K562 (cell line): ENCODE measurements around the gene DAAM1. TPM values are rescaled to one million over a fixed set of nuclear protein-coding genes. Genes with fewer than 3 reads are reported as not detected.

Experiments used
- ATAC-seq: fragments of 200-7000 bp; cut with Tn5 transposase; 3 replicates; pipeline ENCODE4 v1.9.1; 2020; ENCODE audit warnings: moderate library complexity
- BruUV-seq: library from RNA; stranded (reverse); fragments of 400-500 nt; replicated peaks from 2 replicates; lab custom pipeline; 2021; lab: Mats Ljungman, UMichigan
- CTCF ChIA-PET: fragments of 300-600 bp; formaldehyde crosslinking; extraction: SDS; loops from one replicate; lab custom pipeline; 2021; ENCODE audit warnings: low intra/inter-chr PET ratio; lab: Yijun Ruan, JAX
- POLR2A ChIA-PET: fragments of 300-600, 350-650 bp; sonication (Branson Sonifier 250); formaldehyde crosslinking; extraction: SDS; loops from one replicate; lab custom pipeline; 2021; ENCODE audit warnings: antibody characterized with exemption, inconsistent platforms; lab: Yijun Ruan, JAX
- DNase-seq, 4 experiments: peaks; one replicate each; pipeline versions ENCODE4 v3.0.0 to v3.0.0-alpha.2; 2011 to 2018; ENCODE audit warnings: low spot score in 3 of 4, mixed read lengths in 3 of 4; ENCODE audit errors: extremely low read depth in 1 of 4
- FAIRE-seq: peaks from 2 replicates; lab custom pipeline; 2011; peaks lifted over from hg19 to GRCh38; lab: Jason Lieb, UNC
- H2AFZ ChIP-seq: 2 replicates; pipeline ENCODE4 v1.6.0; 2011; ENCODE audit warnings: low read depth, low read length, control low read depth, inconsistent platforms
- H3K27ac ChIP-seq: fragments of 200-600 bp; 3 replicates; pipeline ENCODE4 v1.8.0; 2011; ENCODE audit warnings: low read depth, mild to moderate bottlenecking, control low read depth, inconsistent platforms, low read length, moderate library complexity, mixed read lengths; ENCODE audit errors: extremely low read depth
- H3K27me3 ChIP-seq, 2 experiments: fragments of 300-600 bp in 1 of 2; 2 replicates in 1 of 2; 3 replicates in 1 of 2; pipeline versions ENCODE4 v1.6.0 to v1.8.0; 2011; ENCODE audit warnings: inconsistent platforms in 2 of 2, low read length in 2 of 2, mild to moderate bottlenecking in 1 of 2, mixed read lengths in 1 of 2, moderate library complexity in 1 of 2; ENCODE audit not compliant: control insufficient read depth in 2 of 2, insufficient read depth in 2 of 2
- H3K36me3 ChIP-seq: fragments of 300-600 bp; 3 replicates; pipeline ENCODE4 v1.8.0; 2011; ENCODE audit warnings: mild to moderate bottlenecking, low read length, inconsistent platforms; ENCODE audit not compliant: control insufficient read depth, insufficient read depth
- H3K4me1 ChIP-seq, 2 experiments: fragments of 200-600 bp in 1 of 2; replicated peaks in 1 of 2; 2 replicates in 1 of 2; 3 replicates in 1 of 2; pipeline versions ENCODE4 v1.5.1 to v1.8.0; 2011; ENCODE audit warnings: inconsistent platforms in 2 of 2, low read length in 2 of 2, mild to moderate bottlenecking in 1 of 2, mixed read lengths in 1 of 2, moderate library complexity in 1 of 2; ENCODE audit not compliant: control insufficient read depth in 2 of 2, insufficient read depth in 2 of 2
- H3K4me2 ChIP-seq: 2 replicates; pipeline ENCODE4 v1.6.1; 2011; ENCODE audit warnings: low read length, control low read depth, inconsistent platforms, mixed read lengths; ENCODE audit not compliant: insufficient read depth
- H3K4me3 ChIP-seq: fragments of 200-600 bp; sonication (generic), shearing (Covaris generic); 2 replicates; pipeline ENCODE4 v1.5.1; 2016; ENCODE audit warnings: control low read depth, inconsistent platforms
- H3K79me2 ChIP-seq: fragments of 200-600 bp; 3 replicates; pipeline ENCODE4 v1.8.0; 2011; ENCODE audit warnings: low read length, inconsistent platforms; ENCODE audit not compliant: control insufficient read depth, insufficient read depth
- H3K9ac ChIP-seq, 2 experiments: 2 replicates each; pipeline versions ENCODE4 v1.6.0 to v1.6.1; 2011; ENCODE audit warnings: low read depth in 2 of 2, low read length in 2 of 2, control low read depth in 1 of 2, inconsistent platforms in 1 of 2, mild to moderate bottlenecking in 1 of 2, mixed read lengths in 1 of 2; ENCODE audit not compliant: insufficient read depth in 1 of 2
- H3K9me1 ChIP-seq: one replicate; pipeline ENCODE4 v1.6.0; 2011; ENCODE audit warnings: inconsistent platforms, mild to moderate bottlenecking, low read length, moderate library complexity; ENCODE audit not compliant: control insufficient read depth, insufficient read depth
- H3K9me3 ChIP-seq: replicated peaks from 2 replicates; pipeline ENCODE4 v1.5.1; 2011; ENCODE audit warnings: low read depth, low read length, inconsistent platforms; ENCODE audit not compliant: control insufficient read depth, insufficient read depth
- H4K20me1 ChIP-seq: replicated peaks from 2 replicates; pipeline ENCODE4 v1.6.1; 2011; ENCODE audit warnings: low read length, inconsistent platforms, mixed read lengths; ENCODE audit not compliant: control insufficient read depth, insufficient read depth
- HMGXB4 ChIP-seq: sonication (generic); formaldehyde crosslinking; IDR thresholded peaks from 2 replicates; pipeline ENCODE4 v1.8.1; 2023; ENCODE audit warnings: mild to moderate bottlenecking, missing genetic modification reagents
- HNRNPK ChIP-seq: fragments of 200-400 bp; formaldehyde crosslinking; IDR thresholded peaks from one replicate; pipeline ENCODE4 v1.6.1; 2018; ENCODE audit warnings: mild to moderate bottlenecking, low read depth, low read length; ENCODE audit not compliant: poor library complexity, severe bottlenecking
- KDM5B ChIP-seq: fragments of 200-600 bp; sonication (generic); IDR thresholded peaks from 2 replicates; pipeline ENCODE4 v1.6.1; 2012; ENCODE audit warnings: low read depth, mild to moderate bottlenecking, moderate library complexity, low read length, control low read depth, inconsistent platforms; ENCODE audit not compliant: insufficient replicate concordance
- MYC ChIP-seq, 2 experiments: fragments of 250-450 bp in 1 of 2; sonication (Bioruptor Pico) in 1 of 2; IDR thresholded peaks; 2 replicates each; pipeline versions ENCODE4 v1.5.1 to v1.6.1; 2012 to 2021; ENCODE audit warnings: low read depth in 2 of 2, borderline replicate concordance in 1 of 2, improper control_type of control experiment in 1 of 2, low read length in 1 of 2, mild to moderate bottlenecking in 1 of 2, moderate library complexity in 1 of 2
- STAT5A ChIP-seq: IDR thresholded peaks from 2 replicates; pipeline ENCODE4 v1.6.1; 2012; ENCODE audit warnings: low read length, inconsistent platforms, borderline replicate concordance
- ZNF699 ChIP-seq: fragments of 250-450 bp; sonication (Bioruptor Pico); IDR thresholded peaks from 2 replicates; pipeline ENCODE4 v1.8.0; 2021; ENCODE audit warnings: mild to moderate bottlenecking, moderate library complexity; ENCODE audit not compliant: insufficient replicate concordance
- WGBS: fragments of 100-300 bp; shearing (Covaris generic); methylation state at CpG from one replicate; pipeline ENCODE4 v1.1.6; 2016; ENCODE audit warnings: low coverage, mixed read lengths; ENCODE audit not compliant: insufficient coverage; ENCODE audit errors: missing lambda C conversion rate; 5-methylcytosine and 5-hydroxymethylcytosine counted together
- in situ Hi-C: fragments of 300-500 bp; cut with MboI; formaldehyde crosslinking; loops from 4 replicates; pipeline ENCODE4 v1.15.0; 2018; ENCODE audit warnings: inconsistent platforms, mixed read lengths
- intact Hi-C: fragments of 100-400 bp; cut with micrococcal nuclease; formaldehyde crosslinking; loops from 2 replicates; pipeline ENCODE4 v1.14.2; 2022
- polyA plus RNA-seq, 8 experiments: library from polyadenylated mRNA; depleted of rRNA in 4 of 8; stranded (reverse) in 5 of 8; unstranded in 3 of 8; fragments of >200 nt; fragmentation: Nextera tagmentation in 2 of 8; fragmentation: Illumina TruSeq in 1 of 8; extraction: Ambion mirVana in 2 of 8; extraction: Trizol in 1 of 8; gene quantifications; 2 replicates each; pipeline versions ENCODE4 v1.2.1 to v1.2.3, GENCODE V29; 2011 to 2014; ENCODE audit warnings: inconsistent platforms in 1 of 8, missing spikeins in 1 of 8
- total RNA-seq, 7 experiments: library from RNA; depleted of rRNA in 6 of 7; stranded (reverse); fragments of >200 nt in 6 of 7; fragmentation: Illumina TruSeq in 2 of 7; extraction: Trizol in 2 of 7; gene quantifications; 2 replicates each; pipeline versions ENCODE4 v1.2.1 to v1.2.3, GENCODE V29; 2011 to 2021; ENCODE audit warnings: low replicate concordance in 1 of 7

Gene DAAM1
- total and polyA plus RNA-seq, 9 of the 15 experiments (the other 6 are each of a cell fraction or from before 2014, with no cell fraction given): 3.6 to 11.6 (median 6.7) TPM

GRCh38 chr14:59417311-59417710 lies 228.8 kb downstream of the DAAM1 start:
- no peak overlapping the region for H2AFZ ChIP-seq
- no peaks in the 10 kb centered on the region for H3K4me1 ChIP-seq
- TF ChIP-seq HMGXB4 (CRISPR knock-in tag) (no peak), ZNF699 (CRISPR knock-in tag) (no peak), MYC (IDR thresholded peaks at IDR 0.05; ENCODE audit: low read depth, low read length) (no peak), MYC (CRISPR knock-in tag; IDR thresholded peaks at IDR 0.05; ENCODE audit: borderline replicate concordance, low read depth) (no peak), STAT5A (no peak), HNRNPK (no peak), KDM5B (no peak)
- no peak overlapping the region for H3K9ac ChIP-seq
- no peaks in the 10 kb centered on the region for H3K79me2 ChIP-seq
- intact Hi-C loops: no loop called here
- ATAC-seq: no peak
- in situ Hi-C loops: no loop called here
- no peak overlapping the region for H3K27ac ChIP-seq
- H4K20me1 ChIP-seq: no peaks in the 10 kb centered on the region
- no peaks in the 10 kb centered on the region for H3K9me1 ChIP-seq
- CTCF ChIA-PET: no interaction called here
- POLR2A ChIA-PET: no interaction called here
- 7% methylated on average over 6 of the region's 6 CpGs for WGBS
- no peak for DNase-seq
- H3K4me2 ChIP-seq: no peak overlapping the region
- no peak overlapping the region for H3K4me3 ChIP-seq
- BruUV-seq: no TSS peak
- no peaks in the 10 kb centered on the region for H3K36me3 ChIP-seq
- no peaks in the 10 kb centered on the region; a peak in 1 of 5 replicates for H3K27me3 ChIP-seq
- H3K9me3 ChIP-seq: no peaks in the 10 kb centered on the region
- no peak for FAIRE-seq
